Rectal smooth muscle tissue (tissue), 1 donor: ENCODE measurements around the gene EPHA4.
A peak's percentile ranks its signal among the peaks of the same experiment; 100 is the strongest.

Source experiments
- H3K27ac ChIP-seq: one replicate; pipeline ENCODE4 v1.7.0; 2013; ENCODE audit warnings: low read depth, low read length, inconsistent platforms
- H3K27me3 ChIP-seq: one replicate; pipeline ENCODE4 v1.7.0; 2013; ENCODE audit warnings: low read length; ENCODE audit not compliant: control insufficient read depth, insufficient read depth
- H3K36me3 ChIP-seq: one replicate; pipeline ENCODE4 v1.7.0; 2013; ENCODE audit warnings: low read length; ENCODE audit not compliant: control insufficient read depth, insufficient read depth
- H3K4me1 ChIP-seq: one replicate; pipeline ENCODE4 v1.7.0; 2013; ENCODE audit warnings: low read length; ENCODE audit not compliant: control insufficient read depth, insufficient read depth
- H3K4me3 ChIP-seq: one replicate; pipeline ENCODE4 v1.7.0; 2013; ENCODE audit warnings: low read length
- H3K9ac ChIP-seq: one replicate; pipeline ENCODE4 v1.7.0; 2013; ENCODE audit warnings: low read length

EPHA4 gene

GRCh38 chr2:221572219-221572820 lies at the start of gene EPHA4:
Gene EPHA4 (minus strand): TSS chr2:221572304. CDS start chr2:221572248, 56 bp downstream.
- H3K27ac ChIP-seq, result peak within 1 kb of the TSS; percentile 91
- peak within 1 kb of the TSS; percentile 71 for H3K9ac ChIP-seq
- H3K27me3 ChIP-seq, result peaks cover 5% of the 10 kb centered on the region
- no peaks in the 10 kb centered on the region for H3K36me3 ChIP-seq
- H3K4me3 ChIP-seq, result peak within 1 kb of the TSS; percentile 96
- peaks cover 4% of the 10 kb centered on the region for H3K4me1 ChIP-seq

DNA sequence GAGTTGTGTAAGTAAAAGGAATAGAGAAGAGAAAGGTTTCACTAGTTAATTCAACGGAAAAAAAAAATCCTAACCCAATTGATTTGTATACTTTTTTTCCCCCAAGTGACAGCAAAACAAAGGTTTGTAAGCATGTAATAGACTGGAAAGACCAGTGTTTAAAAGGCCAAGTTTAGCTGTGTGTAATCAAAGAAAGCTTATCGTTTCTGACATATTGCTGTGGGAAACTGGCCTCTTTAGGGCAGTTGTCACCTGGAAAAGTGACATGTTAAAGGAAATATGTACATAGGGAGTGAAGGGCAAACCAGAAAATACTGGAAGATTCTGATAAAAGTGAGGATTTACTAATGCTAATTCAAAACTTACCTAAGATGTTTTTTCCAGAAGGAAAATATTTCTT lies 45.9 kb upstream of the EPHA4 start:
- Histone ChIP-seq H3K27me3 (no peaks in the 10 kb centered on the region), H3K4me3 (no peak overlapping the region)

GRCh38 chr2:221616561-221616960 lies 44.5 kb upstream of the EPHA4 start:
- H3K36me3 ChIP-seq, result no peaks in the 10 kb centered on the region
- no peak overlapping the region for H3K4me3 ChIP-seq
- no peaks in the 10 kb centered on the region for H3K27me3 ChIP-seq
- H3K9ac ChIP-seq, result no peak overlapping the region
- H3K4me1 ChIP-seq, result no peaks in the 10 kb centered on the region
- H3K27ac ChIP-seq, result no peak overlapping the region

More for the DNA sequence above, 45.9 kb upstream of the EPHA4 start:
- Histone ChIP-seq H3K36me3 (no peaks in the 10 kb centered on the region), H3K4me1 (no peaks in the 10 kb centered on the region), H3K9ac (no peak overlapping the region), H3K27ac (no peak overlapping the region)

DNA sequence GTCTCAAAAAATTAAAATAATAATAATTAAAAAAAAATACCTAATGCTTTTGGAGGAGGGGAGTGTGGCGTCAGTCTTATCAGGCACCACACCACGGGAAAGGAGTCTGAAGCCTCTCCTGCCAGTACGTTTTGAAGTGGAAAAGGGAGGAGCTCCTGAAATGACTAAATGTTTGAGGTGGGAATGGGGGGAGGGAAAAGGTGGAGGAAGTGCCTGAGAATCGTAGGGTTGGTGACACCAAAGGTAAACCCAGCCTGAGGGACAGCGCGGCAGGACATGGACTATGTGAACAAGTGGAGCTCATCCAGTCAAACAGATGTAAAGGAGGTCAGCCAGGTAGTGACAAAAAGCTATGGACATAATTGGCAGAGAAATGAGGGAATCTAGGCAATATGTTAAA lies 42.2 kb upstream of the EPHA4 start:
- Histone ChIP-seq H3K9ac (no peak overlapping the region), H3K27ac (no peak overlapping the region), H3K4me3 (no peak overlapping the region), H3K36me3 (no peaks in the 10 kb centered on the region), H3K4me1 (no peaks in the 10 kb centered on the region), H3K27me3 (no peaks in the 10 kb centered on the region)

DNA sequence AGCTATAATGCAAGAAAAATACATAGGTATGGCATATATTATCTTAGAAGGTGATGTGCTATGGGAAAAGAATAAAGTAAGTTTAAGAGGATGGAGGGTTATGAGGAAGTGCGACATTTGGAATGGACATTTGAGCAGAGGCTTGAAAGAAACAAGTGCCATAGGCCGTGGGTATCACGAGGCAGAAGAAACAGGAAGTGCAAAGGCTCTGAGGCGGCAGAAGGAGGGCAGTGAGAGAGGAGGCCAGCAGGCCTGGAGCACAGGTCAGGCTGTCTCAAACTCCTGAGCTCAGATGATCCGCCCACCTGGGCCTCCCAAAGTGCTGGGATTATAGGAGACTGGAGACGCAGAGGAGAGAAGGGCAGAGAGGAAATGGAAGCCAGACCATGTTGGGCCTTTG lies 40.7 kb upstream of the EPHA4 start:
- Histone ChIP-seq H3K4me1 (no peaks in the 10 kb centered on the region), H3K27ac (no peak overlapping the region), H3K9ac (no peak overlapping the region)

DNA sequence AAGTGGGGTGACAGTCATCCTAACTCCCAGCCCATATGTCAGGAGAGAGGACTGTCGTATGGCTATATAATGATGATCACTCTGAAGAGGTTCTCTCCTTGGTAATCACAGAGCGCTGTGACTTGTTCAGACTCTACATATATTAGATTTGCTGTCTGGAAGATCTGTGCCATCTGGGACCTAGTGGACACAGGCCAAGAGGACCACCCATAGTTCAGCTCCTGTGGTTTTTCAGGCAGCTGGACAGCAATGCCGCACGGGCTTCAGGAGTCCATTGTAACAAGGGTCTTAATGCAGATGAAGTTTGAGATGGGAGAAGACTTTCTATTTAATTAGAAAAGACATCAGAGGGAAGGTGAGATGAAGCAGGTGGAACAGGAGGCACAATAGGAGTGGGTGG lies 40.1 kb upstream of the EPHA4 start:
- H3K4me1 ChIP-seq, result no peaks in the 10 kb centered on the region
- H3K9ac ChIP-seq, result no peak overlapping the region
- H3K27ac ChIP-seq, result no peak overlapping the region
- H3K36me3 ChIP-seq, result no peaks in the 10 kb centered on the region
- H3K4me3 ChIP-seq, result no peak overlapping the region
- no peaks in the 10 kb centered on the region for H3K27me3 ChIP-seq

More for the DNA sequence above, 40.7 kb upstream of the EPHA4 start:
- Histone ChIP-seq H3K27me3 (no peaks in the 10 kb centered on the region), H3K4me3 (no peak overlapping the region), H3K36me3 (no peaks in the 10 kb centered on the region)

DNA sequence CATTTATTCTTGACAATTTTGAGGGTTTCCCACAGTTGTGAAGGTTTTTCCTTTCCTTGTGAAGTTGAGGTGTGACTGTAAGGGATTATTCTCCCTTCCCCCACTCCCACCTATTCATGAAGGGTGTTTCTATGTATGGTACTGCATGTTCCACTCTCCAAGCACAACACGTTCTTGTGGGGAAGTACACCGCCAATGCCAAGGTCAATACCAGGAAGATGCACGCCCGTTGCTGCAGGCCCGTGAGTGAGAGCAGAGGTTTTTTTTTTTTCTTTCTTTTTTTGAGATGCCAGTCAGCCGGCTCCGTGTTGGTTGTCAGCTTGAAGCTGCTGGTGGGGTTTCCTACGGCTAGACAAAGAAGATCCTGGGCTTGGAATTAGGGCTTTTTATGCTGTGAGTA lies 38.6 kb upstream of the EPHA4 start:
- H3K4me1 ChIP-seq, result no peaks in the 10 kb centered on the region
- no peaks in the 10 kb centered on the region for H3K27me3 ChIP-seq
- no peaks in the 10 kb centered on the region for H3K36me3 ChIP-seq
- H3K27ac ChIP-seq, result no peak overlapping the region
- H3K9ac ChIP-seq, result no peak overlapping the region
- no peak overlapping the region for H3K4me3 ChIP-seq

DNA sequence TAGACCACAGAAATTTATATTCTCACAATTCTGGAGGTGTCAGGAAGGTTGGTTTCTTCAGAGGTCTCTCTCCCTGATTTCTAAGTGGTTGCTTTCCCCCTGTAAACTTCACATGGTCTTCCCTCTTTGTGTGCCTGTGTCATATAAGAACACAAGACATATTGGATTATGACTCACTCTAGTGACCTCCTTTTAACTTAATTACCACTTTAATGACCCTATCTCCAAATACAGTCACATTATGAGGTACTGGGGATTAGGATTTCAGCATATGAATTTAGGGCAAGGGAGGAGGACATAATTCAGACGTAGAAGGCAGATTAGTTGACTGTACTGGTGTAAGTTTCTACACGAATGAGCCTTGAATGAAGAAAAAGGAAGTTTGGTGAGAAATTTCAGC lies 38.2 kb upstream of the EPHA4 start:
- Histone ChIP-seq H3K27me3 (no peaks in the 10 kb centered on the region), H3K4me3 (no peak overlapping the region), H3K27ac (no peak overlapping the region), H3K36me3 (no peaks in the 10 kb centered on the region), H3K4me1 (no peaks in the 10 kb centered on the region), H3K9ac (no peak overlapping the region)

DNA sequence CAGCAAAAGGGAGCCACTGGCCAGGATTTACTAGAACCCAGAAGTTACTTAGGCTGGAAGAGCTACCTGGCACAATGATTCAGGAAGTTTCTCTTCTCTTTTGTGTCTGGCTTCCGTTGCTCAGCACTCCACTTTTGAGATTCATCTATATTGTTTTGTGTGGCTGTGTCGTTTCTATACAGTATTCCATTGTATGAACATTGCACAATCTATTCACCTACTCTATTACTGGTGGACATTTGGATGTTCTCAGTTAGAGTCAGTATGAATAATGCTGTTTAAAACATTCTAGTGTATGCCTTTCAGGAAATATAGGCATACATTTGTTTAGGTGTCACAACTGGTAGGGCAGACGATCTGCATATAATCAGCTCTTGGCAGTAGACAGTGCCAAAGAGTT lies 36.3 kb upstream of the EPHA4 start:
- Histone ChIP-seq H3K9ac (no peak overlapping the region), H3K27me3 (no peaks in the 10 kb centered on the region), H3K4me1 (no peaks in the 10 kb centered on the region), H3K4me3 (no peak overlapping the region), H3K27ac (no peak overlapping the region), H3K36me3 (no peaks in the 10 kb centered on the region)

- no peaks in the 10 kb centered on the region for H3K27me3 ChIP-seq
- H3K9ac ChIP-seq, result no peak overlapping the region
- H3K4me1 ChIP-seq, result no peaks in the 10 kb centered on the region
- no peak overlapping the region for H3K4me3 ChIP-seq
- H3K27ac ChIP-seq, result no peak overlapping the region
- no peaks in the 10 kb centered on the region for H3K36me3 ChIP-seq
Observed at GRCh38 chr2:221606424-221606823, 34.3 kb upstream of the EPHA4 start.

DNA sequence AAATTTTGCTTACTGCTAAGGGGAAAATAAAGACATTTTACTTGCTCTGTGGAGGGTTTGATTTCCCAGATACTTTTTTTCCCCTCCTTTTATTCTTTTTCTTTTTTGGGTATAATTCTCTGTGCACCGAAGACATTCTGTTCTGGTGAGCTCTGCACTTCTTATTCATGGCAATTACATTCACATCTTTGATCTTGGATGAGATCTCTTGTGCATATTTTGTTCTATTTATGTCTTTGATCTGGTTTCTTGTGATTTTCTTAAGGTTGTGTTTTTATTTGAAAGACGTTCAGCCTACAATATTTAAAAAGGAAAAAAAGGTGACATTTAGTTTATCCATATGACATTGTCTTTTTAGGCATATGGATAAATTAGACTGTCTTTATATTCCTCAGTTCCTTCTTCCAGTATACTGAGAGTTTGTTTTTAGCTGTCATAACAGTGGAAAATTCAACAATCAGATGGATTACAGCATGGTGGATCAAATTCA lies 33.7 kb upstream of the EPHA4 start:
- H3K9ac ChIP-seq, result no peak overlapping the region

DNA sequence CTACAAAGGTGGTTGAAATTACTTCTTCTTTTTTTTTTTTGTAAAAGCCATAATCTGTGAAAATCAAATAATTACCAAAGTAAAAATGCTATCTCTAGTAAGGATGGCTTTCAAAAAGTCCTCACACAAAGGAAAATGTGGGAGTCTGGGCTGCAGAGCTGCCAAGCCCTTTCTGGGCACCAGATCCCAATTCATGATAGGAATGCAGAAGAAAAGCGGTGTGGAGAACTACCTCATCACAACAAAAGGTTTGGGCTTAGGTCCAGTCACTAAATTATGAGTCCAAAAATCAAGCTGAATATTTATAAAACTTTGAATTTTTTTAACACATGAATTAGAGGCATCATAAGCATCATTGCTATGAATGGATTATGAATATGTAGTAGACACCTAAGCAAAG lies 30.8 kb upstream of the EPHA4 start:
- no peaks in the 10 kb centered on the region for H3K36me3 ChIP-seq
- no peak overlapping the region for H3K4me3 ChIP-seq
- H3K27me3 ChIP-seq, result no peaks in the 10 kb centered on the region
- no peak overlapping the region for H3K9ac ChIP-seq
- no peak overlapping the region for H3K27ac ChIP-seq
- no peaks in the 10 kb centered on the region for H3K4me1 ChIP-seq

More for the DNA sequence above, 33.7 kb upstream of the EPHA4 start:
- no peaks in the 10 kb centered on the region for H3K36me3 ChIP-seq
- H3K4me3 ChIP-seq, result no peak overlapping the region
- no peak overlapping the region for H3K27ac ChIP-seq
- no peaks in the 10 kb centered on the region for H3K27me3 ChIP-seq
- no peaks in the 10 kb centered on the region for H3K4me1 ChIP-seq

- Histone ChIP-seq H3K9ac (no peak overlapping the region), H3K4me3 (no peak overlapping the region), H3K27ac (no peak overlapping the region), H3K27me3 (no peaks in the 10 kb centered on the region), H3K36me3 (no peaks in the 10 kb centered on the region), H3K4me1 (no peaks in the 10 kb centered on the region)
Observed at GRCh38 chr2:221601376-221601775, 29.3 kb upstream of the EPHA4 start.
